Chondrocyte (in vitro differentiated cells): ENCODE results near the gene ANTXR1. TPM values are rescaled to one million over a fixed set of nuclear protein-coding genes. Genes with fewer than 3 reads are reported as not detected.

ENCODE experiments used
- DNase-seq: peaks from one replicate; pipeline ENCODE4 v3.0.0; 2021; ENCODE audit warnings: mixed read lengths, low spot score
- H3K27ac Mint-ChIP-seq: one replicate; pipeline ENCODE4 v1.8.0; 2021; ENCODE audit warnings: mild to moderate bottlenecking, moderate library complexity, mixed read lengths; ENCODE audit not compliant: unreplicated experiment
- H3K27me3 Mint-ChIP-seq: 2 replicates; pipeline ENCODE4 v1.8.0; 2021; ENCODE audit warnings: low read depth, mixed read lengths
- H3K36me3 Mint-ChIP-seq: 2 replicates; pipeline ENCODE4 v1.8.0; 2021; ENCODE audit warnings: low read depth, mixed read lengths
- H3K4me1 Mint-ChIP-seq: 2 replicates; pipeline ENCODE4 v1.8.0; 2021; ENCODE audit warnings: low read depth, mild to moderate bottlenecking, mixed read lengths
- H3K4me3 Mint-ChIP-seq: one replicate; pipeline ENCODE4 v1.8.0; 2021; ENCODE audit warnings: mild to moderate bottlenecking, moderate library complexity, mixed read lengths; ENCODE audit not compliant: unreplicated experiment
- H3K9me3 Mint-ChIP-seq: 2 replicates; pipeline ENCODE4 v1.8.0; 2021; ENCODE audit warnings: low read depth, mixed read lengths
- CTCF ChIP-seq: fragments of 200-600 bp; sonication (generic); IDR thresholded peaks from 2 replicates; pipeline ENCODE4 v1.5.0; 2021; ENCODE audit warnings: antibody characterized with exemption, mild to moderate bottlenecking, moderate library complexity
- total RNA-seq: library from RNA; stranded (reverse); gene quantifications from 3 replicates; pipeline ENCODE4 v1.2.1, GENCODE V29; 2021

Gene ANTXR1
- total RNA-seq, 1 donor from 2014 or later, result 351 TPM

- TF ChIP-seq CTCF, result no peak
- no peak for DNase-seq
- Mint-ChIP-seq H3K36me3 (peaks cover 18% of the 10 kb centered on the region), H3K27me3 (no peaks in the 10 kb centered on the region), H3K4me1 (peaks cover 56% of the 10 kb centered on the region), H3K9me3 (no peaks in the 10 kb centered on the region), H3K4me3 (no peak overlapping the region), H3K27ac (peak overlapping the region; percentile 3)
These were observed 147.0 kb downstream of the ANTXR1 start for GRCh38 chr2:69159986-69160385.

- Mint-ChIP-seq H3K4me3 (no peak overlapping the region), H3K9me3 (no peaks in the 10 kb centered on the region), H3K27ac (peak overlapping the region; percentile 90), H3K4me1 (peaks cover 59% of the 10 kb centered on the region), H3K36me3 (peaks cover 35% of the 10 kb centered on the region), H3K27me3 (no peaks in the 10 kb centered on the region)
- no peak for TF ChIP-seq CTCF
- DNase-seq, result no peak
These were observed 149.1 kb downstream of the ANTXR1 start for GRCh38 chr2:69162057-69162456.

GRCh38 chr2:69163109-69163508 is 150.1 kb downstream of the ANTXR1 start:
- TF ChIP-seq CTCF, result no peak
- H3K9me3 Mint-ChIP-seq, result no peaks in the 10 kb centered on the region
- peaks cover 37% of the 10 kb centered on the region for H3K36me3 Mint-ChIP-seq
- peaks cover 62% of the 10 kb centered on the region for H3K4me1 Mint-ChIP-seq
- H3K27ac Mint-ChIP-seq, result peak overlapping the region; percentile 90
- H3K27me3 Mint-ChIP-seq, result no peaks in the 10 kb centered on the region
- no peak overlapping the region for H3K4me3 Mint-ChIP-seq
- no peak for DNase-seq

- Mint-ChIP-seq H3K27ac (peak overlapping the region; percentile 90), H3K9me3 (no peaks in the 10 kb centered on the region), H3K36me3 (peaks cover 41% of the 10 kb centered on the region), H3K4me3 (no peak overlapping the region), H3K27me3 (no peaks in the 10 kb centered on the region), H3K4me1 (peaks cover 66% of the 10 kb centered on the region)
- no peak for TF ChIP-seq CTCF
- DNase-seq, result no peak
These were observed 150.6 kb downstream of the ANTXR1 start for GRCh38 chr2:69163556-69163955.

DNA sequence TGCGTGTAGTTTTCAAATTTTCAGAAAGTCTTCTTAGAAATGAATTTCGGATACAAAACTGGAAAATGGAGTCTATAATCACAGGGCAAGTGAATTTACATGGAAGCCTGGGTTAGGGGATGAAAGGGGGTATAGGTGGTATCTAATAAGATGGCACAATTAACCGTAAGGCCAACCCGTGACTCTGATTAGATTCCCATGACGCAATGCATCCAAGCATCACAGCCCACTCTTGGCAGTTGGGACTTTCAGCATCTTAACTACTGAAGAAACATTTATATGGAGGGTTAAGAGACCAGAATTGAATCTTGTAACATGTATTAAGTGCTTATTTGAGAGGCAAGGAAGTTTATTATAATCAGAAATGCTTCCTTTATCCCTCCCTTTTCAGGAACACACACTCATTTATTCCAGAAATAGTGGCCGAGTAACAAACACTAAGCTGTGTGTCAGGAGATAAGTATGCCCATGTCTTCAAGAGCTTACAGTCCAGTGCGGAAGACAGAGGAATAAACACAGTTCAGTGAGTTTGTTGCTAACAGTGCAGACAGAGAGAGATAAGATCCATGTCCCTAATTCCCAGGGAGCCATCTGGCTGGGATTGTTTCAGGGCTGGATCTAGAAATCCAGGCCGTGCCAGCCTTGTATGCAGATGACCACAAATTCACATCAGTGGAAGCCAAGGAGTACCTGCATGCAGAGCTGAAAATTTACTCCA is 151.2 kb downstream of the ANTXR1 start:
- peak overlapping the region; percentile 67 for H3K27ac Mint-ChIP-seq
- H3K36me3 Mint-ChIP-seq, result peaks cover 43% of the 10 kb centered on the region
- H3K4me3 Mint-ChIP-seq, result no peak overlapping the region
- H3K4me1 Mint-ChIP-seq, result peaks cover 72% of the 10 kb centered on the region
- no peaks in the 10 kb centered on the region for H3K27me3 Mint-ChIP-seq
- H3K9me3 Mint-ChIP-seq, result no peaks in the 10 kb centered on the region
- DNase-seq, result no peak
- no peak for TF ChIP-seq CTCF
